ENCODE data around the gene TCHHL1. TPM values are rescaled to one million over a fixed set of nuclear protein-coding genes. Genes with fewer than 3 reads are reported as not detected.
A peak's percentile ranks its signal among the peaks of the same experiment; 100 is the strongest.

Gene TCHHL1
- total RNA-seq, 2 donors from 2014 or later = not detected

- H3K36me3 ChIP-seq = no peaks in the 10 kb centered on the region
- H3K9ac ChIP-seq (ENCODE audit: low read depth in 2 of 2, low read length in 2 of 2) = no peak overlapping the region
- no peaks in the 10 kb centered on the region for H3K9me3 ChIP-seq
- H3K27ac ChIP-seq = no peak overlapping the region
- peaks cover 15% of the 10 kb centered on the region for H3K4me1 ChIP-seq
- peak overlapping the region; percentile 38 for H3K4me3 ChIP-seq
- peak; percentile 50 for DNase-seq
- intact Hi-C loops (cut with DNase I) = no loop called here
- TF ChIP-seq CTCF (IDR thresholded peaks at IDR 0.05) = no peak
- peaks cover 92% of the 10 kb centered on the region for H3K27me3 ChIP-seq
These were observed 22.1 kb upstream of the TCHHL1 start for GRCh38 chr1:152110860-152111514.

- Histone ChIP-seq H3K9ac (ENCODE audit: low read depth in 2 of 2, low read length in 2 of 2) (no peak overlapping the region), H3K4me3 (peak overlapping the region; percentile 38), H3K27ac (no peak overlapping the region), H3K27me3 (peaks cover 94% of the 10 kb centered on the region), H3K9me3 (no peaks in the 10 kb centered on the region), H3K4me1 (peaks cover 15% of the 10 kb centered on the region), H3K36me3 (no peaks in the 10 kb centered on the region)
- intact Hi-C loops (cut with DNase I) = no loop called here
- peak; percentile 28 for DNase-seq
- TF ChIP-seq CTCF (IDR thresholded peaks at IDR 0.05) = no peak
These were observed 21.5 kb upstream of the TCHHL1 start for GRCh38 chr1:152110365-152110859.

GRCh38 chr1:152109998-152110294 lies 21.1 kb upstream of the TCHHL1 start:
- peaks cover 15% of the 10 kb centered on the region for H3K4me1 ChIP-seq
- DNase-seq = no peak
- no peak overlapping the region for H3K27ac ChIP-seq
- H3K4me3 ChIP-seq = peak overlapping the region; percentile 38
- H3K27me3 ChIP-seq = peaks cover 98% of the 10 kb centered on the region
- no peak overlapping the region for H3K9ac ChIP-seq (ENCODE audit: low read depth in 2 of 2, low read length in 2 of 2)
- no peaks in the 10 kb centered on the region for H3K36me3 ChIP-seq
- H3K9me3 ChIP-seq = no peaks in the 10 kb centered on the region
- TF ChIP-seq CTCF (IDR thresholded peaks at IDR 0.05) = no peak
- intact Hi-C loops (cut with DNase I) = no loop called here

- no peak overlapping the region for H3K4me3 ChIP-seq
- H3K9me3 ChIP-seq = no peaks in the 10 kb centered on the region
- H3K4me1 ChIP-seq = peaks cover 15% of the 10 kb centered on the region
- intact Hi-C loops (cut with DNase I) = no loop called here
- H3K27me3 ChIP-seq = peaks cover 97% of the 10 kb centered on the region
- no peaks in the 10 kb centered on the region for H3K36me3 ChIP-seq
- no peak overlapping the region for H3K27ac ChIP-seq
- no peak overlapping the region for H3K9ac ChIP-seq (ENCODE audit: low read depth in 2 of 2, low read length in 2 of 2)
- no peak for TF ChIP-seq CTCF (IDR thresholded peaks at IDR 0.05)
- peak; percentile 18 for DNase-seq
These were observed 20.6 kb upstream of the TCHHL1 start for GRCh38 chr1:152109231-152109997.

GRCh38 chr1:152108882-152109222 lies 20.0 kb upstream of the TCHHL1 start:
- Histone ChIP-seq H3K9ac (ENCODE audit: low read depth in 2 of 2, low read length in 2 of 2) (no peak overlapping the region), H3K4me1 (peaks cover 15% of the 10 kb centered on the region), H3K27me3 (peaks cover 91% of the 10 kb centered on the region), H3K4me3 (peak overlapping the region; percentile 25), H3K27ac (no peak overlapping the region), H3K9me3 (no peaks in the 10 kb centered on the region), H3K36me3 (no peaks in the 10 kb centered on the region)
- peak; percentile 20 for DNase-seq
- intact Hi-C loops (cut with DNase I) = no loop called here
- TF ChIP-seq CTCF (IDR thresholded peaks at IDR 0.05) = no peak

Data from colonic mucosa (tissue), 4 donors.